ENCODE measurements around the gene UTP11. TPM values are rescaled to one million over a fixed set of nuclear protein-coding genes. Genes with fewer than 3 reads are reported as not detected.

Gene UTP11
- total and polyA plus RNA-seq, 9 donors: 17.4 to 38.5 (median 29.7) TPM

- Histone ChIP-seq H3K9me3 (no peaks in the 10 kb centered on the region), H3K27me3 (no peaks in the 10 kb centered on the region), H3K36me3 (no peaks in the 10 kb centered on the region), H3K4me1 (ENCODE audit: insufficient read depth) (peaks cover 11% of the 10 kb centered on the region), H3K27ac (no peak overlapping the region), H3K4me3 (no peak overlapping the region)
- 43 to 50% (median 48%) methylated on average over 10 to 13 of the region's 13 CpGs for WGBS, 3 donors
- no peak for TF ChIP-seq POLR2A (IDR thresholded peaks at IDR 0.05)
- TF ChIP-seq EP300 (IDR thresholded peaks at IDR 0.05): no peak
- no peak for TF ChIP-seq CTCF (IDR thresholded peaks at IDR 0.05)
- DNase-seq: no peak
- intact Hi-C loops (cut with DNase I): no loop called here
Observed at GRCh38 chr1:38050397-38051078, 38.0 kb downstream of the UTP11 start.

- intact Hi-C loops (cut with DNase I): no loop called here
- Histone ChIP-seq H3K27me3 (no peaks in the 10 kb centered on the region), H3K27ac (no peak overlapping the region), H3K36me3 (no peaks in the 10 kb centered on the region), H3K4me1 (ENCODE audit: insufficient read depth) (peaks cover 9% of the 10 kb centered on the region), H3K4me3 (no peak overlapping the region), H3K9me3 (no peaks in the 10 kb centered on the region)
- TF ChIP-seq POLR2A (IDR thresholded peaks at IDR 0.05): no peak
- 39 to 49% (median 41%) methylated on average over 9 of the region's 9 CpGs for WGBS, 3 donors
- no peak for DNase-seq
Observed at GRCh38 chr1:38051079-38051543, 38.6 kb downstream of the UTP11 start.

- DNase-seq: no peak
- no peaks in the 10 kb centered on the region for H3K27me3 ChIP-seq
- no peaks in the 10 kb centered on the region for H3K36me3 ChIP-seq
- H3K4me3 ChIP-seq: no peak overlapping the region
- no peaks in the 10 kb centered on the region for H3K9me3 ChIP-seq
- intact Hi-C loops (cut with DNase I): no loop called here
- WGBS, 3 donors: 54 to 57% (median 57%) methylated on average over 3 of the region's 3 CpGs
- TF ChIP-seq EP300 (IDR thresholded peaks at IDR 0.05): no peak
- no peak overlapping the region for H3K27ac ChIP-seq
- H3K4me1 ChIP-seq (ENCODE audit: insufficient read depth): peaks cover 1% of the 10 kb centered on the region
Observed at GRCh38 chr1:38052750-38053415, 40.3 kb downstream of the UTP11 start.

GRCh38 chr1:38053416-38054091 lies 41.0 kb downstream of the UTP11 start:
- Histone ChIP-seq H3K4me3 (no peak overlapping the region), H3K9me3 (no peaks in the 10 kb centered on the region), H3K36me3 (no peaks in the 10 kb centered on the region), H3K27me3 (no peaks in the 10 kb centered on the region), H3K4me1 (ENCODE audit: insufficient read depth) (no peaks in the 10 kb centered on the region), H3K27ac (no peak overlapping the region)
- intact Hi-C loops (cut with DNase I): no loop called here
- DNase-seq: no peak
- TF ChIP-seq EP300 (IDR thresholded peaks at IDR 0.05): no peak
- no peak for TF ChIP-seq CTCF (IDR thresholded peaks at IDR 0.05)
- TF ChIP-seq POLR2A (IDR thresholded peaks at IDR 0.05): no peak
- 75 to 84% (median 75%) methylated on average over 7 of the region's 7 CpGs for WGBS, 3 donors

GRCh38 chr1:38055398-38055797 lies 42.9 kb downstream of the UTP11 start:
- no peak for DNase-seq
- 90 to 95% (median 92%) methylated on average over 3 of the region's 3 CpGs for WGBS, 3 donors
- Histone ChIP-seq H3K27me3 (no peaks in the 10 kb centered on the region), H3K27ac (no peak overlapping the region), H3K4me3 (no peak overlapping the region), H3K9me3 (no peaks in the 10 kb centered on the region), H3K4me1 (ENCODE audit: insufficient read depth) (no peaks in the 10 kb centered on the region), H3K36me3 (no peaks in the 10 kb centered on the region)
- no peak for TF ChIP-seq EP300 (IDR thresholded peaks at IDR 0.05)
- no peak for TF ChIP-seq CTCF (IDR thresholded peaks at IDR 0.05)
- no peak for TF ChIP-seq POLR2A (IDR thresholded peaks at IDR 0.05)
- intact Hi-C loops (cut with DNase I): no loop called here
